Ovary (tissue), 3 donors: ENCODE results near the gene METTL3.

Experiments used
- EP300 ChIP-seq: sonication (generic); formaldehyde crosslinking; IDR thresholded peaks from one replicate; pipeline ENCODE4 v1.6.1; 2017; ENCODE audit warnings: antibody characterized with exemption
- TF ChIP-seq, protein P1 (sequence below), 3 donors: fragments of 450-650 bp in 2 of 3; fragments of 200-600 bp in 1 of 3; IDR thresholded peaks; one replicate each; pipeline versions ENCODE4 v1.5.1 to v1.8.0; 2016 to 2022; ENCODE audit warnings: antibody characterized with exemption in 3 of 3, mild to moderate bottlenecking in 1 of 3
- donor health status: DM: no; HTN: no; CAD: no.

GRCh38 chr14:21494902-21495762 lies 16.0 kb downstream of the METTL3 start:
- TF ChIP-seq, protein P1, sequence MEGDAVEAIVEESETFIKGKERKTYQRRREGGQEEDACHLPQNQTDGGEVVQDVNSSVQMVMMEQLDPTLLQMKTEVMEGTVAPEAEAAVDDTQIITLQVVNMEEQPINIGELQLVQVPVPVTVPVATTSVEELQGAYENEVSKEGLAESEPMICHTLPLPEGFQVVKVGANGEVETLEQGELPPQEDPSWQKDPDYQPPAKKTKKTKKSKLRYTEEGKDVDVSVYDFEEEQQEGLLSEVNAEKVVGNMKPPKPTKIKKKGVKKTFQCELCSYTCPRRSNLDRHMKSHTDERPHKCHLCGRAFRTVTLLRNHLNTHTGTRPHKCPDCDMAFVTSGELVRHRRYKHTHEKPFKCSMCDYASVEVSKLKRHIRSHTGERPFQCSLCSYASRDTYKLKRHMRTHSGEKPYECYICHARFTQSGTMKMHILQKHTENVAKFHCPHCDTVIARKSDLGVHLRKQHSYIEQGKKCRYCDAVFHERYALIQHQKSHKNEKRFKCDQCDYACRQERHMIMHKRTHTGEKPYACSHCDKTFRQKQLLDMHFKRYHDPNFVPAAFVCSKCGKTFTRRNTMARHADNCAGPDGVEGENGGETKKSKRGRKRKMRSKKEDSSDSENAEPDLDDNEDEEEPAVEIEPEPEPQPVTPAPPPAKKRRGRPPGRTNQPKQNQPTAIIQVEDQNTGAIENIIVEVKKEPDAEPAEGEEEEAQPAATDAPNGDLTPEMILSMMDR (IDR thresholded peaks at IDR 0.05) = no peak
- no peak for TF ChIP-seq EP300
